K562 (cell line): Measurements from ENCODE around the gene TDRD12. TPM values are rescaled to one million over a fixed set of nuclear protein-coding genes. Genes with fewer than 3 reads are reported as not detected.

Experiments used
- ATF7 ChIP-seq: fragments of 450-650 bp; IDR thresholded peaks from 2 replicates; pipeline ENCODE4 v1.7.1; 2014; ENCODE audit warnings: mild to moderate bottlenecking, moderate library complexity
- HMGN3 ChIP-seq: IDR thresholded peaks from 2 replicates; pipeline ENCODE4 v1.6.1; 2011; ENCODE audit warnings: borderline replicate concordance, low read depth, mild to moderate bottlenecking, mixed read lengths, low read length; ENCODE audit not compliant: insufficient read length; ENCODE audit errors: extremely low read depth
- HSF4 ChIP-seq: fragments of 250-450 bp; sonication (Bioruptor Pico); IDR thresholded peaks from 2 replicates; pipeline ENCODE4 v2.1.2; 2022; ENCODE audit warnings: mild to moderate bottlenecking, moderate library complexity, borderline replicate concordance
- KDM2B ChIP-seq: fragments of 250-450 bp; sonication (Bioruptor Pico); IDR thresholded peaks from 2 replicates; pipeline ENCODE4 v1.8.0; 2021; ENCODE audit warnings: mild to moderate bottlenecking, moderate library complexity
- MED1 ChIP-seq: sonication (generic); formaldehyde crosslinking; IDR thresholded peaks from 2 replicates; pipeline ENCODE4 v1.8.1; 2023; ENCODE audit warnings: missing genetic modification reagents, borderline replicate concordance
- NFE2L1 ChIP-seq: fragments of 450-650 bp; IDR thresholded peaks from 2 replicates; pipeline ENCODE4 v1.6.1; 2016; ENCODE audit warnings: missing genetic modification characterization, low read depth, mild to moderate bottlenecking, missing compliant biosample characterization, moderate library complexity, borderline replicate concordance
- NFYB ChIP-seq: IDR thresholded peaks from 2 replicates; pipeline ENCODE4 v1.6.1; 2011; ENCODE audit warnings: mild to moderate bottlenecking, moderate library complexity; ENCODE audit not compliant: insufficient read length; ENCODE audit errors: extremely low read depth
- PHB ChIP-seq: fragments of 250-450 bp; sonication (Bioruptor Pico); IDR thresholded peaks from 2 replicates; pipeline ENCODE4 v1.5.0; 2021
- PHB2 ChIP-seq: fragments of 450-650 bp; IDR thresholded peaks from 2 replicates; pipeline ENCODE4 v1.6.1; 2017; ENCODE audit warnings: low read depth
- RHOXF2B ChIP-seq: fragments of 250-450 bp; sonication (Bioruptor Pico); conservative IDR thresholded peaks from 2 replicates; pipeline ENCODE4 v1.5.1; 2021
- SOX6 ChIP-seq: fragments of 450-650 bp; IDR thresholded peaks from 2 replicates; pipeline ENCODE4 v1.6.1; 2014; ENCODE audit warnings: mild to moderate bottlenecking
- TGIF2 ChIP-seq: sonication (generic); formaldehyde crosslinking; IDR thresholded peaks from 2 replicates; pipeline ENCODE4 v1.8.1; 2022; ENCODE audit warnings: mild to moderate bottlenecking, missing genetic modification reagents, moderate library complexity
- ZBTB40 ChIP-seq, 2 experiments: fragments of 450-650 bp in 1 of 2; sonication (generic) in 1 of 2; formaldehyde crosslinking in 1 of 2; IDR thresholded peaks; 2 replicates each; pipeline versions ENCODE4 v1.7.1 to v1.9.0; 2016 to 2022; ENCODE audit warnings: inconsistent platforms in 1 of 2, mild to moderate bottlenecking in 1 of 2, missing genetic modification reagents in 1 of 2
- ZNF398 ChIP-seq: fragments of 250-450 bp; sonication (Bioruptor Pico); IDR thresholded peaks from 2 replicates; pipeline ENCODE4 v1.8.0; 2021; ENCODE audit warnings: moderate library complexity, mild to moderate bottlenecking, inconsistent platforms
- ZNF764 ChIP-seq: fragments of 250-450 bp; sonication (Bioruptor Pico); IDR thresholded peaks from 2 replicates; pipeline ENCODE4 v1.4.0; 2020; ENCODE audit warnings: low read depth, mild to moderate bottlenecking, moderate library complexity
- ZNF778 ChIP-seq: fragments of 450-650 bp; formaldehyde crosslinking; IDR thresholded peaks from 2 replicates; pipeline ENCODE4 v1.4.0; 2020; ENCODE audit warnings: mild to moderate bottlenecking, moderate library complexity
- polyA plus RNA-seq, 8 experiments: library from polyadenylated mRNA; depleted of rRNA in 4 of 8; stranded (reverse) in 5 of 8; unstranded in 3 of 8; fragments of >200 nt; fragmentation: Nextera tagmentation in 2 of 8; fragmentation: Illumina TruSeq in 1 of 8; extraction: Ambion mirVana in 2 of 8; extraction: Trizol in 1 of 8; gene quantifications; 2 replicates each; pipeline versions ENCODE4 v1.2.1 to v1.2.3, GENCODE V29; 2011 to 2014; ENCODE audit warnings: inconsistent platforms in 1 of 8, missing spikeins in 1 of 8
- total RNA-seq, 7 experiments: library from RNA; depleted of rRNA in 6 of 7; stranded (reverse); fragments of >200 nt in 6 of 7; fragmentation: Illumina TruSeq in 2 of 7; extraction: Trizol in 2 of 7; gene quantifications; 2 replicates each; pipeline versions ENCODE4 v1.2.1 to v1.2.3, GENCODE V29; 2011 to 2021; ENCODE audit warnings: low replicate concordance in 1 of 7

Gene TDRD12
- total and polyA plus RNA-seq, 9 of the 15 experiments (the other 6 are each of a cell fraction or from before 2014, with no cell fraction given): 0.03 TPM; not detected in 8

GRCh38 chr19:32691291-32691951 is 28.1 kb upstream of the TDRD12 start, which contains the start of gene NUDT19 (continued):
- TF ChIP-seq ZBTB40 (IDR thresholded peaks at IDR 0.05) (peak; percentile 58; the same call in 1 of the 2 replicates), ZBTB40 (CRISPR knock-in tag; IDR thresholded peaks at IDR 0.05) (no peak), RHOXF2B (CRISPR knock-in tag) (no peak), ZNF398 (CRISPR knock-in tag) (no peak), ZNF778 (CRISPR knock-in tag) (no peak), ATF7 (peak; percentile 36; the same call in 1 of the 2 replicates), NFE2L1 (no peak), HMGN3 (peak; percentile 78), ZNF764 (no peak), PHB (CRISPR knock-in tag) (no peak), KDM2B (CRISPR knock-in tag) (no peak), MED1 (CRISPR knock-in tag) (no peak), SOX6 (0 out of 2 replicates have a peak, but pooled peaks have one; percentile 33), PHB2 (no peak), HSF4 (CRISPR knock-in tag) (no peak), TGIF2 (CRISPR knock-in tag) (no peak; the same call in 1 of the 2 replicates), NFYB (no peak)
